B cell (primary cell): ENCODE data around the gene ARHGEF4. TPM values are rescaled to one million over a fixed set of nuclear protein-coding genes. Genes with fewer than 3 reads are reported as not detected.

Experiments
- ATAC-seq: fragments of 200-7000 bp; cut with Tn5 transposase; one replicate; pipeline ENCODE4 v1.10.0; 2021; ENCODE audit warnings: low read depth, mild to moderate bottlenecking, moderate number of reproducible peaks, moderate library complexity
- CTCF ChIA-PET: fragments of 350-600 bp; sonication (Branson Sonifier 250); formaldehyde crosslinking; loops from one replicate; lab custom pipeline; 2021; ENCODE audit warnings: antibody characterized with exemption, inconsistent platforms; lab: Charles Lee
- POLR2A ChIA-PET: fragments of 350-600 bp; sonication (Branson Sonifier 250); formaldehyde crosslinking; loops from one replicate; lab custom pipeline; 2021; ENCODE audit warnings: antibody characterized with exemption; lab: Charles Lee
- DNase-seq: peaks from one replicate; pipeline ENCODE4 v3.0.0; 2013
- H2AFZ ChIP-seq: 2 replicates; pipeline ENCODE4 v1.6.1; 2012; ENCODE audit warnings: mild to moderate bottlenecking, low read depth, low read length; ENCODE audit not compliant: insufficient read depth, poor library complexity, severe bottlenecking
- H3K27ac ChIP-seq, 2 donors: 1 replicate in 1 of 2; 2 replicates in 1 of 2; pipeline ENCODE4 v1.5.1; 2012 to 2013; ENCODE audit warnings: low read length in 2 of 2, mild to moderate bottlenecking in 2 of 2, moderate library complexity in 1 of 2
- H3K27me3 ChIP-seq, 4 experiments: fragments of 200-600 bp in 1 of 4; sonication (generic) in 1 of 4; replicated peaks in 1 of 4; 1 replicate in 2 of 4; 2 replicates in 2 of 4; pipeline versions ENCODE4 v1.6.1 to v1.7.0; 2013 to 2016; ENCODE audit warnings: low read length in 3 of 4, mild to moderate bottlenecking in 2 of 4, mixed read lengths in 1 of 4, moderate library complexity in 1 of 4; ENCODE audit not compliant: insufficient read depth in 4 of 4, control insufficient read depth in 3 of 4; ENCODE audit errors: control extremely low read depth in 1 of 4
- H3K36me3 ChIP-seq, 2 experiments: replicated peaks in 1 of 2; 1 replicate in 1 of 2; 2 replicates in 1 of 2; pipeline versions ENCODE4 v1.6.1 to v1.7.1; 2013; ENCODE audit warnings: low read length in 1 of 2; ENCODE audit not compliant: insufficient read depth in 2 of 2, control insufficient read depth in 1 of 2; ENCODE audit errors: control extremely low read depth in 1 of 2, extremely low read depth in 1 of 2
- H3K4me1 ChIP-seq, 2 donors: fragments of 200-600 bp in 1 of 2; sonication (generic) in 1 of 2; 1 replicate in 1 of 2; 2 replicates in 1 of 2; pipeline versions ENCODE4 v1.5.1 to v1.6.1; 2013 to 2017; ENCODE audit warnings: low read length in 2 of 2; ENCODE audit not compliant: control insufficient read depth in 2 of 2, insufficient read depth in 2 of 2
- H3K4me2 ChIP-seq: replicated peaks from 2 replicates; pipeline ENCODE3; 2012; ENCODE audit warnings: mild to moderate bottlenecking, low read depth, low read length; ENCODE audit not compliant: poor library complexity, severe bottlenecking
- H3K4me3 ChIP-seq, 5 experiments: fragments of 200-600 bp in 1 of 5; sonication (generic) in 1 of 5; 1 replicate in 3 of 5; 2 replicates in 2 of 5; pipeline versions ENCODE4 v1.5.1 to v1.7.0; 2011 to 2016; ENCODE audit warnings: low read length in 4 of 5, mild to moderate bottlenecking in 4 of 5, low read depth in 2 of 5, control low read depth in 1 of 5, moderate library complexity in 1 of 5; ENCODE audit not compliant: insufficient read depth in 1 of 5; ENCODE audit errors: control extremely low read depth in 1 of 5, extremely low read depth in 1 of 5
- H3K79me2 ChIP-seq: fragments of 200-600 bp; sonication (generic); one replicate; pipeline ENCODE4 v1.6.0; 2016; ENCODE audit warnings: low read length; ENCODE audit not compliant: control insufficient read depth, insufficient read depth
- H3K9ac ChIP-seq: fragments of 200-600 bp; sonication (generic); 2 replicates; pipeline ENCODE4 v1.6.1; 2017; ENCODE audit warnings: mild to moderate bottlenecking, low read length, moderate library complexity
- H3K9me3 ChIP-seq, 3 donors: one replicate each; pipeline versions ENCODE4 v1.6.1 to v1.7.1; 2013; ENCODE audit warnings: low read length in 2 of 3; ENCODE audit not compliant: control insufficient read depth in 2 of 3, insufficient read depth in 1 of 3; ENCODE audit errors: control extremely low read depth in 1 of 3
- H4K20me1 ChIP-seq: 2 replicates; pipeline ENCODE4 v1.6.0; 2012; ENCODE audit warnings: mild to moderate bottlenecking, low read length; ENCODE audit not compliant: insufficient read depth, control insufficient read depth, poor library complexity, severe bottlenecking
- H3K27ac Mint-ChIP-seq: one replicate; pipeline ENCODE4 v1.8.0; 2021; ENCODE audit warnings: mixed read lengths
- H3K27me3 Mint-ChIP-seq: one replicate; pipeline ENCODE4 v1.8.0; 2021; ENCODE audit warnings: mixed read lengths
- H3K4me1 Mint-ChIP-seq: one replicate; pipeline ENCODE4 v1.8.0; 2021; ENCODE audit warnings: mixed read lengths
- H3K4me3 Mint-ChIP-seq: one replicate; pipeline ENCODE4 v1.8.0; 2021; ENCODE audit warnings: mixed read lengths
- H3K9me3 Mint-ChIP-seq: one replicate; pipeline ENCODE4 v1.8.0; 2022; ENCODE audit warnings: mixed read lengths; ENCODE audit not compliant: insufficient read depth
- CTCF ChIP-seq: fragments of 200-600 bp; IDR thresholded peaks from one replicate; pipeline ENCODE4 v1.8.0; 2022; ENCODE audit warnings: antibody characterized with exemption, mild to moderate bottlenecking
- EZH2 ChIP-seq: IDR thresholded peaks from 2 replicates; pipeline ENCODE4 v1.6.1; 2012; ENCODE audit warnings: borderline replicate concordance, low read depth, mild to moderate bottlenecking, moderate library complexity, low read length; ENCODE audit not compliant: insufficient read depth, poor library complexity, severe bottlenecking
- WGBS: methylation state at CpG from one replicate; pipeline ENCODE4 v1.1.5; 2013; ENCODE audit warnings: missing lambda C conversion rate; ENCODE audit not compliant: insufficient coverage; 5-methylcytosine and 5-hydroxymethylcytosine counted together
- intact Hi-C: fragments of 100-400 bp; cut with micrococcal nuclease; formaldehyde crosslinking; loops from one replicate; pipeline ENCODE4 v1.10.0; 2022
- polyA plus RNA-seq: library from polyadenylated mRNA; depleted of rRNA; stranded (reverse); fragments of >200 nt; gene quantifications from 2 replicates; pipeline ENCODE4 v1.2.3, GENCODE V29; 2012
- total RNA-seq, 2 donors: library from RNA; stranded (reverse); fragments of 120-200 nt in 1 of 2; gene quantifications; 1 replicate in 1 of 2; 2 replicates in 1 of 2; pipeline versions ENCODE4 v1.2.3 to v1.2.4, GENCODE V29; 2013 to 2022

ARHGEF4 gene
- total and polyA plus RNA-seq, 2 donors (not counting 1 experiment from before 2014, with no cell fraction given) = 2.1 TPM; not detected in 1

GRCh38 chr2:130848526-130849210 is 12.0 kb downstream of the ARHGEF4 start:
- 89% methylated on average over 9 of the region's 12 CpGs for WGBS
- CTCF ChIA-PET = no interaction called here
- H3K36me3 ChIP-seq = no peaks in the 10 kb centered on the region
- no peaks in the 10 kb centered on the region for H3K79me2 ChIP-seq
- no peak overlapping the region for H2AFZ ChIP-seq
- intact Hi-C loops = no loop called here
- peaks cover 0 to 14% of the 10 kb centered on the region in 2 donors for H3K4me1 ChIP-seq
- no peak for DNase-seq
- POLR2A ChIA-PET = no interaction called here
- no peaks in the 10 kb centered on the region for H4K20me1 ChIP-seq
- no peak overlapping the region for H3K4me3 ChIP-seq
- no peaks in the 10 kb centered on the region for H3K9me3 Mint-ChIP-seq
- H3K27ac ChIP-seq = no peak overlapping the region
- H3K27me3 Mint-ChIP-seq = peaks cover 10% of the 10 kb centered on the region
- no peak overlapping the region for H3K4me2 ChIP-seq
- H3K27me3 ChIP-seq = peaks cover 0 to 3% (median 0%) of the 10 kb centered on the region in 4 experiments
- no peak overlapping the region for H3K9ac ChIP-seq
- peaks cover 15% of the 10 kb centered on the region for H3K4me1 Mint-ChIP-seq
- no peak for ATAC-seq
- no peak for TF ChIP-seq EZH2
- no peak for TF ChIP-seq CTCF
- H3K9me3 ChIP-seq = no peaks in the 10 kb centered on the region
- no peak overlapping the region for H3K4me3 Mint-ChIP-seq
- no peak overlapping the region for H3K27ac Mint-ChIP-seq
